ENCODE measurements around the gene NDUFS6.
A peak's percentile ranks its signal among the peaks of the same experiment; 100 is the strongest.

The NDUFS6 gene

DNA sequence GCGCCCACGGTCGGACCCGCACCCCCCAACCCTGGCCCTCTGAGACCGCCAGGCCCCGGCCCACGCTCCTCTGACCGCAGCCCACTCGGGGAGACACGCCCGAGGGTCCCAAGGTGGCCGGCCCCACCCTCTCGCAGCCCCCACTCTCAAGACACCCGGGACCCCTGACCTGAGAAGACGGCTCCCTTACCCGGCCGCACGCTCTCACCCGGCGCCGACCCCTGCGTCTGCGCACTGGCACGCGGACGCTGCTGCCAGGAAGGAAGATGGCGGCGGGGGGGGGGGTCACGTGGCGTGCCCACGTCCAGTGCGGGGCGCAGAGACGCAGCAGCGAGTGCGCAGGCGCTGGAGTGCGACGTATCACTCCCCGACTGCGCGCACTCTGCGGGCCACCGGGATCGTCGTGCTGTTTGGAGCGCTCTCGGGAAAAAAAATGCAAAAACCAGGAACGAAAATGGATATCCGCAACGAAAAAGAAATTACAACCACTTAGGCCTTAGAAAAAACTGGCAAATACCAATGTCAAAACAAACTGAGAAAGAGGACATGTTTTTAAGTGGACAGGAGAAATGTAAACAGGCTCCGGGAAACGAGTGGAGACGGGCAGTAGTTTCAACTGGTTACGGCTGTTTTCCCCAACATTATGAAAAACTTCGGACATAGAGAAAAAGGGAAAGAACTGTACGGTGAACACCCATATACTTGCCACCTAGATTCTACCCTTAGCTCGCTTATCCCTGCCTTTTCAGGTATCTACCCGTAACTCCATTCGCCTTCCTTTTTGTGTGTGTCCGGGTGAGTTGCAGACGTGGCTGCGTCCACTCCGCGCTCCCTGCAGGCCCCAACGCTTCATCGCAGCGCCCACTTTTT, 1.4 kb upstream of the NDUFS6 start, which contains the start of gene MRPL36 (continued):
- TF ChIP-seq, protein P1, sequence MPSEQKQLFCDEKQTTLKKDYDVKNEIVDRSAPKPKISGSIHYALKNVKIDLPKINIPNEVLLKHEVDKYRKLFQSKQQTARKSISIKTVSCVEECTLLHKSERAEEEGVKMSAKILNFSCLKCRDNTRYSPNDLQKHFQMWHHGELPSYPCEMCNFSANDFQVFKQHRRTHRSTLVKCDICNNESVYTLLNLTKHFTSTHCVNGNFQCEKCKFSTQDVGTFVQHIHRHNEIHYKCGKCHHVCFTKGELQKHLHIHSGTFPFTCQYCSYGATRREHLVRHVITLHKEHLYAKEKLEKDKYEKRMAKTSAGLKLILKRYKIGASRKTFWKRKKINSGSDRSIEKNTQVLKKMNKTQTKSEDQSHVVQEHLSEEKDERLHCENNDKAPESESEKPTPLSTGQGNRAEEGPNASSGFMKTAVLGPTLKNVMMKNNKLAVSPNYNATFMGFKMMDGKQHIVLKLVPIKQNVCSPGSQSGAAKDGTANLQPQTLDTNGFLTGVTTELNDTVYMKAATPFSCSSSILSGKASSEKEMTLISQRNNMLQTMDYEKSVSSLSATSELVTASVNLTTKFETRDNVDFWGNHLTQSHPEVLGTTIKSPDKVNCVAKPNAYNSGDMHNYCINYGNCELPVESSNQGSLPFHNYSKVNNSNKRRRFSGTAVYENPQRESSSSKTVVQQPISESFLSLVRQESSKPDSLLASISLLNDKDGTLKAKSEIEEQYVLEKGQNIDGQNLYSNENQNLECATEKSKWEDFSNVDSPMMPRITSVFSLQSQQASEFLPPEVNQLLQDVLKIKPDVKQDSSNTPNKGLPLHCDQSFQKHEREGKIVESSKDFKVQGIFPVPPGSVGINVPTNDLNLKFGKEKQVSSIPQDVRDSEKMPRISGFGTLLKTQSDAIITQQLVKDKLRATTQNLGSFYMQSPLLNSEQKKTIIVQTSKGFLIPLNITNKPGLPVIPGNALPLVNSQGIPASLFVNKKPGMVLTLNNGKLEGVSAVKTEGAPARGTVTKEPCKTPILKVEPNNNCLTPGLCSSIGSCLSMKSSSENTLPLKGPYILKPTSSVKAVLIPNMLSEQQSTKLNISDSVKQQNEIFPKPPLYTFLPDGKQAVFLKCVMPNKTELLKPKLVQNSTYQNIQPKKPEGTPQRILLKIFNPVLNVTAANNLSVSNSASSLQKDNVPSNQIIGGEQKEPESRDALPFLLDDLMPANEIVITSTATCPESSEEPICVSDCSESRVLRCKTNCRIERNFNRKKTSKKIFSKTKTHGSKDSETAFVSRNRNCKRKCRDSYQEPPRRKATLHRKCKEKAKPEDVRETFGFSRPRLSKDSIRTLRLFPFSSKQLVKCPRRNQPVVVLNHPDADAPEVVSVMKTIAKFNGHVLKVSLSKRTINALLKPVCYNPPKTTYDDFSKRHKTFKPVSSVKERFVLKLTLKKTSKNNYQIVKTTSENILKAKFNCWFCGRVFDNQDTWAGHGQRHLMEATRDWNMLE (tag by site-specific recombination; conservative IDR thresholded peaks at IDR 0.05; ENCODE audit: low read depth) = peak; percentile 47; the same call in 1 of the 2 replicates
- TF ChIP-seq ZNF600 (tag by site-specific recombination; IDR thresholded peaks at IDR 0.05) = peak; percentile 80; the same call in 1 of the 2 replicates
- TF ChIP-seq, protein P2, sequence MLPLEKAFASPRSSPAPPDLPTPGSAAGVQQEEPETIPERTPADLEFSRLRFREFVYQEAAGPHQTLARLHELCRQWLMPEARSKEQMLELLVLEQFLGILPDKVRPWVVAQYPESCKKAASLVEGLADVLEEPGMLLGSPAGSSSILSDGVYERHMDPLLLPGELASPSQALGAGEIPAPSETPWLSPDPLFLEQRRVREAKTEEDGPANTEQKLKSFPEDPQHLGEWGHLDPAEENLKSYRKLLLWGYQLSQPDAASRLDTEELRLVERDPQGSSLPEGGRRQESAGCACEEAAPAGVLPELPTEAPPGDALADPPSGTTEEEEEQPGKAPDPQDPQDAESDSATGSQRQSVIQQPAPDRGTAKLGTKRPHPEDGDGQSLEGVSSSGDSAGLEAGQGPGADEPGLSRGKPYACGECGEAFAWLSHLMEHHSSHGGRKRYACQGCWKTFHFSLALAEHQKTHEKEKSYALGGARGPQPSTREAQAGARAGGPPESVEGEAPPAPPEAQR (tag by site-specific recombination; IDR thresholded peaks at IDR 0.05) = no peak
- TF ChIP-seq ZNF24 (tag by site-specific recombination; IDR thresholded peaks at IDR 0.05) = peak; percentile 40
- peak; percentile 93 for TF ChIP-seq YY1 (tag by site-specific recombination; IDR thresholded peaks at IDR 0.05)
- no peak for TF ChIP-seq ELK4 (IDR thresholded peaks at IDR 0.05; ENCODE audit: borderline replicate concordance, low read depth, low read length)
- TF ChIP-seq ZBTB49 (tag by site-specific recombination; IDR thresholded peaks at IDR 0.05; ENCODE audit: low read depth) = no peak
- TF ChIP-seq ZXDB (tag by site-specific recombination; IDR thresholded peaks at IDR 0.05) = peak; percentile 32
- TF ChIP-seq ZNF311 (tag by site-specific recombination; IDR thresholded peaks at IDR 0.05; ENCODE audit: borderline replicate concordance) = no peak
- TF ChIP-seq PATZ1 (tag by site-specific recombination; IDR thresholded peaks at IDR 0.05) = 0 out of 2 replicates have a peak, but pooled peaks have one; percentile 31
- TF ChIP-seq IKZF3 (tag by site-specific recombination; IDR thresholded peaks at IDR 0.05) = peak; percentile 86
- TF ChIP-seq ZNF624 (tag by site-specific recombination; IDR thresholded peaks at IDR 0.05) = 0 out of 2 replicates have a peak, but pooled peaks have one; percentile 46
- TF ChIP-seq, protein P3, sequence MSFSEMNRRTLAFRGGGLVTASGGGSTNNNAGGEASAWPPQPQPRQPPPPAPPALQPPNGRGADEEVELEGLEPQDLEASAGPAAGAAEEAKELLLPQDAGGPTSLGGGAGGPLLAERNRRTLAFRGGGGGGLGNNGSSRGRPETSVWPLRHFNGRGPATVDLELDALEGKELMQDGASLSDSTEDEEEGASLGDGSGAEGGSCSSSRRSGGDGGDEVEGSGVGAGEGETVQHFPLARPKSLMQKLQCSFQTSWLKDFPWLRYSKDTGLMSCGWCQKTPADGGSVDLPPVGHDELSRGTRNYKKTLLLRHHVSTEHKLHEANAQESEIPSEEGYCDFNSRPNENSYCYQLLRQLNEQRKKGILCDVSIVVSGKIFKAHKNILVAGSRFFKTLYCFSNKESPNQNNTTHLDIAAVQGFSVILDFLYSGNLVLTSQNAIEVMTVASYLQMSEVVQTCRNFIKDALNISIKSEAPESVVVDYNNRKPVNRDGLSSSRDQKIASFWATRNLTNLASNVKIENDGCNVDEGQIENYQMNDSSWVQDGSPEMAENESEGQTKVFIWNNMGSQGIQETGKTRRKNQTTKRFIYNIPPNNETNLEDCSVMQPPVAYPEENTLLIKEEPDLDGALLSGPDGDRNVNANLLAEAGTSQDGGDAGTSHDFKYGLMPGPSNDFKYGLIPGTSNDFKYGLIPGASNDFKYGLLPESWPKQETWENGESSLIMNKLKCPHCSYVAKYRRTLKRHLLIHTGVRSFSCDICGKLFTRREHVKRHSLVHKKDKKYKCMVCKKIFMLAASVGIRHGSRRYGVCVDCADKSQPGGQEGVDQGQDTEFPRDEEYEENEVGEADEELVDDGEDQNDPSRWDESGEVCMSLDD (tag by site-specific recombination; IDR thresholded peaks at IDR 0.05) = peak; percentile 25; the same call in 1 of the 2 replicates
- 0 out of 2 replicates have a peak, but pooled peaks have one; percentile 5 for TF ChIP-seq KLF16 (tag by site-specific recombination; IDR thresholded peaks at IDR 0.05)
- 0 out of 2 replicates have a peak, but pooled peaks have one; percentile 59 for TF ChIP-seq ZNF239 (tag by site-specific recombination; IDR thresholded peaks at IDR 0.05)
- TF ChIP-seq ZBTB26 (tag by site-specific recombination; optimal IDR thresholded peaks at IDR 0.05) = peak; percentile 93
- 0 out of 2 replicates have a peak, but pooled peaks have one; percentile 35 for TF ChIP-seq OVOL3 (tag by site-specific recombination; IDR thresholded peaks at IDR 0.05)
- TF ChIP-seq YY2 (tag by site-specific recombination; IDR thresholded peaks at IDR 0.05) = peak; percentile 74
- TF ChIP-seq ZNF610 (tag by site-specific recombination; IDR thresholded peaks at IDR 0.05; ENCODE audit: borderline replicate concordance) = 0 out of 2 replicates have a peak, but pooled peaks have one; percentile 37
- TF ChIP-seq ZNF768 (tag by site-specific recombination; IDR thresholded peaks at IDR 0.05) = no peak
